LHCN-M2 (cell line): Measurements from ENCODE around the gene FAM222B. TPM values are rescaled to one million over a fixed set of nuclear protein-coding genes. Genes with fewer than 3 reads are reported as not detected.
"Not testable (repeated sequence)": the region's sequence is repeated elsewhere in the genome, so short reads cannot be mapped to it uniquely, and the experiment has no call there.

Experiments
- DNase-seq: peaks from one replicate; pipeline ENCODE4 v3.0.0-alpha.2; 2012; ENCODE audit warnings: low read depth
- polyA plus RNA-seq: library from polyadenylated mRNA; unstranded; fragments of >200 nt; gene quantifications from one replicate; pipeline ENCODE4 v1.2.1, GENCODE V29; 2012; ENCODE audit warnings: missing spikeins
- total RNA-seq: library from RNA; depleted of rRNA; stranded (reverse); fragments of >200 nt; gene quantifications from 2 replicates; pipeline ENCODE4 v1.2.3, GENCODE V29; 2014; rRNA removed

The FAM222B gene, protein sequence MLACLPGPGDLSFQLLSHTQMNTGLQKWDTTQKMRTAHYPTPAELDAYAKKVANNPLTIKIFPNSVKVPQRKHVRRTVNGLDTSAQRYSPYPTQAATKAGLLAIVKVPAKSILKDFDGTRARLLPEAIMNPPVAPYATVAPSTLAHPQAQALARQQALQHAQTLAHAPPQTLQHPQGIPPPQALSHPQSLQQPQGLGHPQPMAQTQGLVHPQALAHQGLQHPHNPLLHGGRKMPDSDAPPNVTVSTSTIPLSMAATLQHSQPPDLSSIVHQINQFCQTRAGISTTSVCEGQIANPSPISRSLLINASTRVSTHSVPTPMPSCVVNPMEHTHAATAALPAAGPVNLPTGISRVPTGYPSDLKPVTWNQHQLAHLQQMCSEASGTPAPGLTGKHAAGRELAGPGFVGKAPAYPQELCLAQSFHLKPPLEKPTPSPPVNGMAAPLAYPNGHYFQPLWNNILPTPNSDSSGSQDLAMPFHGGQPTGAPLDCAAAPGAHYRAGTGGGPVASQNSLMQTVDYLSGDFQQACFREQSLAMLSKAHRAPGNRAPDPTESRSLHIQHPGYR
- total RNA-seq, result 16.2 and 18.0 TPM in 2 replicates
- 18.1 TPM for polyA plus RNA-seq

DNA sequence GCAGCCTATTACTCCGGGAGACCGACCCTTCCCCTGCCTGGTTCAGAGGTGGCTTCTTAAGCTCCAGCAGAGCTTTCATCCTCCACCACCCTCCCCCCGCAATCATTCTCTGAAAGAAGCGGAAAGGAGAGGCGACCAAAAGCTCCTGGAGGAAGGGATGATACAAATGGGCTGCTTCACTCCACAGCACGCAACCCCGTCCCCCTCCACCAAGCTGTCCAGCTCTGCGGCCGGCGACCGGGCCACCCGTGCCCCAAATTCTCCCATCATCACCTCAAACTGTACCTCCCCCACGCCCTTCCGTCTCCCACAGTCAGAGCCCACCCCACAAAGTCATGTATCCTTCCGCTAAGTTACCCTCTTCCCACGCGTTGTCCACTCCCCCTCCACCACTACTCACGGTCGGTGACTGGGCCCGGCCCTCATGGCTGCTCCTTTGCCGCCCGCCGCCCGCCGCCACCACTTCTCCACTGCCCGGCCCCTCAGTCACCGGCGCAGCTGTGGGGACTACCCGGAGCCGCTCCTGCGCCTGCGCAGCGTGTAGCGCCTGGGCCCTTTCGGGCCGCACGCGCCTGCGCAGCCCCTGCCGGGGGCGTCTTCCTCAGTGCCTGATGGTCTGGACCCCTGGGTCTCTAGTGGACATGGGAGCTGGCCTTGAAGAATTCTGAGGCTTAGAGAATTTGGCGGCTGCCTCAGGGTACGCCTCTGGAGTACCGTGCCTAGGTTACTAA, at the start of gene FAM222B:
TSS of gene FAM222B (minus strand) at position 509 of the 731 bp plus-strand sequence. CDS start 76,123 bp downstream, outside the sequence.
- DNase-seq, result peak; percentile 83

DNA sequence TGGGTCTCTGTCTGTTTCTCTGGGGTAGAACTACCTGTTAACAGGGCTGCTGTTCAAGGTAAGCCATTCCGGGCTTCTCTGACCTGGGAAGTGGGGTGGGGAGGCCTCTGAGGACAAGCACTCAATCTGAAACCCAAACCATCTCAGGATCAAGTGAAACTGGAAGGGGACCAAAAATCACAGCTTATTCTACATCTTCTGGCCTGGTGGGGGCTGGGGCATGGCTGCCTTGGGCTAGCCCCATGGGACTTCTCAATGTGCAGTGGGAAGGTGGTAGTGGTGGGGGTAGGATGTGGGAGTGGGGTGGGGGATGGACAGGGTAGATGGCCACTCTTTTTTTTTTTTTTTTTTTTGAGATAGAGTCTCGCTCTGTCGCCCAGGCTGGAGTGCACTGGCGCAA, 49.4 kb upstream of the FAM222B start:
- no peak for DNase-seq

DNA sequence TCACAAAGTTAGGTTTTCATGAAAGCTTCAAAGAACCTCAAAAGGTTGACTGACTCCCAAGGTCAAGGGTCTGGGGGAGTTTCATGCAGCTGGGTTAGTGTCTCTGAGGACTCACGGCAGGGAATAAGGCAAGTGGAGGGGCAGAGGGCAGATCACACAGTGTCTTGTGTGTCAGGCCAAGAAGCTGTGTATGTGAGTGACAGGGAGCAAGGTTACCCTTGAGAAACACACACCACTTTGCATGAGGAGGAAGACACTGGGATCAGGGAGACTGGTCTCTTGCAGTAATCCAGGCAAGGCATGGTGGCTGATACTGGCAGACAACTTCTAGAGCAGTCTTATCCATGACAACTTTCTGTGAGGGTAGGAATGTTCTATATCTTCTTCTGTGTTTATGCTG, 48.6 kb upstream of the FAM222B start:
- no peak for DNase-seq

DNA sequence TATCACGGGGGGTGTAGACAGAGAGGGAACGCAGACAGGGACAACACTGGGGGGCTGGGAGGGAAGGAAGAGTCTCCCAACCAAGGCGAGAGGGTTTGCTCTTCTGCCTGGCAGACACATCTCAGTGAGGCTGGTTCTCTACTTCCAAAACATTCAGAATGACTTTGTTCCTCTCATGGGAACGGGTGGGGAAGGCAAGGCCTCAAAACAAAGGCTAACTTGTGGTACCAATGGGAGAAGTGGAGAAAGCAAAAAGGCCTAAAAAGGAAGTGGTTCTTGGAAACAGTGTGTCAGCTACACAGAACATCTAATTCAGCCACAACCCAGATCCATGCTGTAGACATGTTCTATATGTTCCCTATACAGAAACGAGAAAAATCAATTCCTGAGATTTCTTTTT, 47.4 kb upstream of the FAM222B start:
- DNase-seq, result no peak

DNA sequence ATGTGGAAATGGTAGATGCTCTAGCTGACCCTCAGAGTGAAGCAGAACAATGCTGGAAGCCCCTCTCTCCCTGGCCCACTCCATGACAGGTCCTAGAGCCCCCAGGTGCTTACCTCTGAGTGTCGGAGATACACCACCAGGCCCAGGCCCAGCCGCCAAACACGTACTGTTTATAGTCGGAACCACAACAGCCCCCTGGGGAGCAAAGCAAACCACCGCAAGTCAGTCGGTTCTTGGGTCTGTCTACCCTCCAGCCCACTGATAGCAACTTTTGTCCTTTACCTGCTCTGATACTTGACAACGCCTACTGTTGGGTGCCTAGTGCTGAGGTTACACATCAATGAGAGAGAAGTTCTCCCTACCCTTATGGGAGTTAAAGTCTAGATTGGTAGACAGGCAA, 46.2 kb upstream of the FAM222B start:
- DNase-seq, result no peak

DNA sequence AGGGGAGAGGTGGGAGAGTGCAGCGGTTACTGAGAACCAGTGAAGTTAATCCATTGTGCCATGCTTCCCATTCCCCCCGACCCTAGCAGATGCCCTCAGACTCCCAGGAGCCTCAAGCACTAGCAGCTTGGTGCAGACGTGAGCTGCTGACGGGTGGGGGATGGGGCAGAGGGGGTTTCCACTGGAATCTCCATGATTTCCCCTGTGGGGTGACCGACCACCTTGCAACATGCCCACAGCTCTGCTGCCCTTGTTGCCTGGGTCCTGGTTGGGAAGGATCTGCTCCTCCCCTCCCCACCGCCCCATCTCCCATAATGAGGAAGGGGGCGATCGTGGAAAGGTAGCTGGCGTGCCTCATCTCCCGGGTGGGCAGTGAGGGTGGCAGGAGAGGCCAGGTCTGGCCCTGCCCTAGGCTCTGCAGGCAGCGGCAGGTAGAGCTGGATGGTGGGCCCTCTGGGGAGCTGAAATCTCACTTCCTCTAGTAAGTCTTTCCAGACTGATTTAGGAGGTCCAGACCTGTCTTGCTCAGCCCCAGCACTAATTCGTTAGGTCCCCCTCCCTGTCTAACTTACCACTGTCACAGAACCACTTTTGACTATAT, 45.4 kb upstream of the FAM222B start:
- no peak for DNase-seq

DNA sequence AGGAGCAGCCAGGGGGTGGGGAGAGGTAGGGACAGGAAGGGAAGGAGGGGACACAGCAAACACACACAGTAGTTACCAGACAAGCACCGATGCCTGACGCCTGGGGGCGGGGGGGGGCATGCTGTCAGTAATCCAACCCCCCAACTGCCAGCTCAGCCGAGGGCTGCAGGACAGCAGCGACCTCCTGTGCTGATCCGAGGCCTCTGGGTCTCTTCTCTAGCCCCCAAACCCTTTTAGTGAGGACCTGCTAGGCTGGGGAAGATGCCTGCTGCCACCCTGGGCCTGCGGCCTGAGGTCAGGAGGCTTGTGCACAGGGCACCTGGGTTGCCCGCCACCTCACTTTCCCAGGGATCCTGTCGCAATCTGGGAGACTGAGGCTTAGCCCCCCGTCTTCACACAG, 43.4 kb upstream of the FAM222B start:
- DNase-seq, result no peak

DNA sequence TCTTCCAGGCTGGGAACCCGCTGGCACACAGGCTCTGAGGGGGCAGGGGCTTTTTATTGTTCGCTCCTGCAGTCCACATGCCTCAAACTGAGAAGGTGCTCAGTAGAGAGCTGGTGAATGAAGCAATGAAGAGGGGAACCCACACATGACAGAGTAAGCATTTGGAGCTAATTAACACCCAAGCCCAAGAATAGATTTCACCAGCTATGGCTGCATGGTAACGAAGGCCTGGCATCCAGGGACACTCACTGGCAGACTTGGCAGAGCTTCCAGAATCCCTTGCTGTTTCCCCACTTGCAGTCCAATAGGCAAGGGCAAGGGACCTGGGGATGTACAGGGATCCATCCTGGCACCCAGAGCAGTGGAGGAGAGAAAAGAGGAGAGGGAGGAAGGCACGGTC, 42.8 kb upstream of the FAM222B start:
- DNase-seq, result no peak

DNA sequence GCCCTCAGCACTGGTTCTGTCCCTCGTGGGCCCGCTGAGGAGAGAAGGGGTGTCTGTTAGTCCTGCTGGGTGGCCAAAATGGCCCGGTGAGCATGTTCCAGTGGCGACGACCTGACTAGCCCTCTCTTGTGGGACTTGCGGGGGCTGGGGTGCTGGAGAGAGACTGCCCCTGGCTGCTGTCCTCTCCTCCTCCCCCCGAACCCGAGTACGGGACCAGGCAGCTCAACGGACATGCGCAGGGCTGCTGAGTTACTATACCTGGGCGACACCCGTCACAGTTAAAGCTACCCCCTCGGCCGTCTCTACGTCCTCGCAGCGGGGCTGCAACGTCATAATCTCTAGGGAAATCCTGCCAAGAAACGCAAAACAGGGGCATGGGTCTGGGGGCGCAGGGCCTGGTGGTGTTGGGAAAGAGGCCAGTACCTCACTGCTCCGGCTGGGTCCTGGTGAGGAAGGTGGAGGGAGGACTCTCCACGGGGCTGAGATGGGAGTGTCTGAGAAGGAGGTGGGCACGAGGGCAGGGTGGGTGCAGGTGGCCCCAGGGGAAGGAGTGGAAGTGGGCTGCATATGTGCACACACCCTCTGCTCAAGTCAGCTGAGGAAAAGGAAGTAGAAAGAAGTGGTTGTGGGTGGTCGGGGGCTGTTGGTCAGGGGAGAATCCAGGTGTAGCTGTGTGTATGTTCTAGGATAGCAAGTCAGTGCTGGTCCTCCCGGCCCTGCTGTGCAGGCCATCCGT, 41.5 kb upstream of the FAM222B start:
- DNase-seq, result no peak

DNA sequence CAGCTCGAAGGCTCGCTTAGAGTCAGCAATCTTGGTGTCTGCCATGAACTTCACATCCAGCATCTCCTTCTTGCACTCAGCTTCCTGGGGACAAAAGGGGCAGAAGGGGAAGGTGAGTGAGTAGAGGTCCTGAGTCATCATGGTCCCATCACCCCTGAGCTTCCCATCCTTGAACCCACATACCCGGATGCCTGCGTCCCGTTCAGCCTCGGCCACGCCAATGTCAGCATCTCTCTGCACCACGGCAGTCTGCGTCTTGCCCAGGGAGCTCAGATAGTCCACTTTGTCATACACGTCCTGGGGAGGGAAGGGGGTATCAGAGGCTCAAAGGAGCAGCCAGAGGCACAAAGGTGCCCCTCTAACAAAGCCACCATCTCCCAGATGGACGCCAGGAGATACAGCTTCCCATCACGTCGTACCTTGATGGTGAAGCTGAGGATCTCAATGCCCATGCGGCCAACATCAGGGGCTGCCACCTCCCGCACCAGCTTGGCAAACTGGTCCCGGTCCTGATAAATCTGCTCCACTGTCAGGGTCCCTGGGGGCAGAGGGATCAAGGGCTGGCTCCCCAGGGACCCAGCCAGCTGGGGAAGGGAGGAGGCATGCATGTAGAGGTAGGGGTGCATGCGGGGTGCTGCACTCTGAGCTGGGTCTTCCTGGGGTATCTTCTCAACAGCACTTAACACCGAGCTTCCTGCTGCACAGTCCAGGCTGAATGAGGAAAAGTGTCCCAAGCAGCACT, 39.7 kb upstream of the FAM222B start:
- no peak for DNase-seq

DNA sequence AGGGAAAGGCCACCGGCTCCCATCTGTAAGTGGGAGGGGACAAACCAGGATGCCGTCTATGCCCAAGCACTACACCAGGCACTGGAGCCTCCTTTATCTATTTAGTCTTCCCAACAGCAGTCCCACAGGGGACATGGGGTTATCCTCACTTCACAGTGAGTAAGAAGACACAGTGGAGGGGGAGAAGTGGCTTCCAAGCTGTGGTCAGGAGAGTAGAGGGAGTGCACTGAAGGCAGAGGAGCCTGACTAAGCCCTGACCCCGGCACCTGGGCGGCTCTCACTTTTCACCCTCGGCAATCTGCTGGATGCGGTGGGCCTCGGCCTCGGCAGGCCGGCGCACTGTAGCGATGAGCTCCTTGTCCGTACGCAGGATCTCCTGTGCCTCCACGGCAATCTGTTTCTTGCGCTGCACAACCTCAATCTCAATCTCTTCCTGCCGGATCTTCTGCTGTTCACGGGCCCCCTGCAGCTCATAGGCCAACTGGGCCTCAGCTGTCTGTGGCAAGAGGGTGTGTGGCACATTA, 39.0 kb upstream of the FAM222B start:
- no peak for DNase-seq

DNA sequence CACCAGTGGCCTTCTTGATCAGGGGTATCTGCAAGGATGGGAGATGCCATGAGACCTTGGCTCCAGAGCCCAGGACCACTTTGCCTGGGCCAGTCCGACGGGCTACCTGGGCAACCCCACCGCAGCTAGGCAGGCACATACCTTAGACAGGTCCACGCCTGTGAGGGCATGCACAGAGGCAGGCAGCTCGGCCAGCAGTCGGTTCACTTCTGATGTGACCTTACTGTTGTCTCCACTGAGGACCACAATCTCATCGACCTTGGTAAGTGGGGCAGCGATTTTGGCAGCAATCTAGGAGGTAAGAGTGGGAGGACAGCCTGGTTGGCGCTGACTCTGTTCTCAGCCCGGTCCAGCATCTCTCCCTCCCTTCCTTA, 38.0 kb upstream of the FAM222B start:
- DNase-seq, result no peak

DNA sequence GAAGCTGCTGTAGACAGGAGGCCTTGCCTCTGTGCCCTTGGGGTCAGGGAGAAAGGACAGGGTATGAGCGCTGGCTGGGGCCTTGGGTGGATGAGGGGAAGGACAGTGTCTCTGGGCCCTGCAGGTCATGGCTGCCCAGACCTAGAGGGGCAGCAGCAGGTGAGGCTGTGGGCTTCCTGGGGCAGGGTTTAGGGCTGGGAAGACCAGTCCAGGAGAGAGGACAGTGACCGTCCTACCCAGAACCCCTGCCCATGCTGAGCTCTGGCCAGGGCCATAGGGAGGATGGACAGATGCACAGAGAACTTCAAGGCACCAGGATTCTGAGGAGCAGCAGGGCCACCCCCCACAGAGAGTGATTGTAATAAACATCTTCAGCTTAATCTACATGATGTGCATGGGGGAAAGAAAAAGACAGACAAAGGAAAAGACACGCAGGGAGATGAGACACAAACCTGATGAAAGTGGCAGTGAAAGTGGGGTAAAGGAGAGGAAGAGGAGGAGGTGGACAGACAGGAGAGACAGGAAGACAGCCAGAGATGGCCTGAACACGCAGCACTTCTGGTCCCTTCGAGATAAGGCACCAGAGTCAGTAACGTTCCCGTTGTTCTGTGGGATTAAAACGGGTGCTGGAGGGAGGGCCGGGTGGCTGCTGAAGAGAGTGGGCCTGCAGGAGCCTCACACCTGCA, 37.4 kb upstream of the FAM222B start:
- no peak for DNase-seq

DNA sequence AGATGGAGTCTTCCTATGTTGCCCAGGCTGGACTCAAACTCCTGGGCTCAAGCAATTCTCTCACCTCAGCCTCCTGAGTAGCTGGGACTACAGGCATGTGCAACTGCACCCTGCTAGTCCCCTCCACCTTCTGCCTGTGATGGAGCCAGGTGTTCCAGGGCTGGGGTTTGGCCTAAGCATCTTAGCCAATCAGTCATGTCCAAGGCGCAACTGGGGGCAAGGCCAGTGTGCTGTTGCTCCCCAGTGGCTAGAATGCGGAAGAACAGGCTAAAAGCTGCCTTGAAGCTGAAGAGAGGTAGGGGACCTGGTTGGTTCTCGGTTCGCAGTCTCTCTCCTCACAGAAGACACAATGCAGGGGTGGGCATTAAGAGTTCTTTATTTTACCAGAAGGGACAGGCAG, 36.4 kb upstream of the FAM222B start:
- peak; percentile 48 for DNase-seq

DNA sequence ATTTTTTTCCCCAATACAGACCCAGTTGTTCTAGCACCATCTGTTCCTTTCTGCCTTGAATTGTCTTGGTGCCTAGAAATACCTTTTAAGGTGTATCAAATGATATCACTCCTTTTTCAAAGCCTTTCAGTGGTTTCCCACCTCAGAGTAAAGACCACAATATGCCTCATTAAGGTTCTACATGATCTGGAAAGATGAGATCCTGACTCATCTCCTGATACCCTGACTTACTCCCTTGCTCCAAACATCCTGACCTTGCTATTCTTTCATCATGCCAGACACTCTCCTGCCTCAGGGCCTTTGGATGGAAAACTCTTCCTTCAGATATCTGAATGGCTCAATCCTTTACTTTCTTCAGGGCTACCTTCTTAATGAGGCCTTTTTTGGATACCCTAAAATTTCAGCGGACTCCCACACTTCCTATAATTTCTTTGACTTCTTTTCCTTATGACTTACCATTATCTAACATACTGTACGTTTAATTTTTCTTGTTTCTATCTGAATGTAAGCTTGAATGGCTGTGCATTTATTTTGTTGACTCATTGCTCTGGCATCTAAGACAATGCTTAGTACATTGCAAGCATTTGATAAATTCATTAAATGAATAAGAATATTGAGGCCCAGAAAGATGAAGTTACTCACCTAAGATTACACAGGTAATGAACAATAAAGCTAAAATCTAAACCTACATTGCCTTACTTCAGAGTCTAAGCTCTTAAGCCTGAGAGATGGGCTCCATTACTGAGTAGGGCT, 35.7 kb upstream of the FAM222B start:
- peak; percentile 19 for DNase-seq

DNA sequence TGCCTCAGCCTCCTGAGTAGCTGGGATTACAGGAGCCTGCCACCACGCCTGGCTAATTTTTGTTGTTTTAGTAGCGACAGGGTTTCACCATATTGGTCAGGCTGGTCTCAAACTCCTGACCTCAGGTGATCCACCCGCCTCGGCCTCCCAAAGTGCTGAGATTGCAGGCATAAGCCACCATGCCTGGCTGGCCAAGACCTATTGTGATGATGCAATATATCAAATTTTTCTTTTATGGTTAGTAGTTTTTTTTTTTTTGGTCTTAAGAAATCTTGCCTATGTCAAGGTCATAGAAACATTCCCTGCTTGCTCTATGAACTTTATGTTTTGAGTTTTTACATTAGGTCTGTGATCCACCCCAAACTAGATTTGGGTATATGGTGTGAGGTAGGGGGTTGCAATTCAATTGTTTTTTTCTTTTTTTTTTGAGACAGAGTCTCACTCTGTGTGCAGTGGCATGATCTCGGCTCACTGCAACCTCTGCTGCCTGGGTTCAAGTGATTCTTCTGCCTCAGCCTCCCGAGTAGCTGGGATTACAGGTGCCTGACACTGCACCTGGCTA, 34.6 kb upstream of the FAM222B start:
- not testable (repeated sequence) for DNase-seq

DNA sequence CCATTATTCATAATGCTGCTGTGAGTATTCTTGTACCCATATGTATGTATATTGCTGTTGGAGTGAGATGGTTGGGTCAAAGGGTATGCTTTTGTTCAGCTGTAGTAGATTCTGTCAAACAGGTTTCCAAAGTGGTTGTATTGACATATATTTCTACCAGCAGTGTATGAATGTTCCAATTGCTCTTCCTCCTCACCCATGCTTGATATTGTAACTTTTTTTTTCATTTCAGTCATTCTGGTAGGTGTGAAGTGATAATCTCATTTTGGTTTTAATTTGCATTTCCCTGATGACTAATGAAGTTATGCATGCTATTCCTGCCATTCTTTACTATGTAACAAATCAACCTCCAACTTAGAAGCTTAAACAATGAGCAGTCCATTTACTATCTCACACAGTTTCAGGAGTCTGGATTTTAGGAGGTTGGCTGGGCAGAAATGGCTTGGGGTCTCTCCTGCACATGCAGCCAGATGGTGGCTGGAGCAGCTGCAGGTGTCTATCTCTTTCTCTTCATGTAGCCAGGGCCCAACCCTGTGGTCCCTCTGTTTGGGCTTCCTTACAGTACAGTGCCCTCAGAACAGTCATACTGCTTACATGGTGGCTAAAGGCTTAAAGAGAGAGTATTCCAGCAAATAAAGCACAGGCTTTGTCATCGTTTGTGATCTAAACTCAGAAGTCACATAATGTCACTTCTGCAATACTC, 33.4 kb upstream of the FAM222B start:
- no peak for DNase-seq

DNA sequence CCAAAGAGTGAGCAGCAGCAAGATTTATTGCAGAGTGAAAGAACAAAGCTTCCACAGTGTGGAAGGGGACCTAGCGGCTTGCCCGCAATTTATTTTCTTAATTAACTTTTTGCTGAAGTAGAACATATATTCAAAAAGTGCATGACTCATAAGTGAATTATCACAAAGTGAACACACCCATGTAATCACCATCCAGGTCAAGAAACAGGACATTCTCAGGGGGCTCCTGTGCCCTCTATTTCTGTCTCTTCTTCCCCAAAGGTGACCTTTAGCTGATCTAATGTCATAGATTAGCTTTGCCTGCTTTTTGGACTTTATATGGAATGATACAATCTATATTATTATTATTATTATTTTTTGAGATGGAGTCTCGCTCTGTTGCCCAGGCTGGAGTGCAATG, 32.2 kb upstream of the FAM222B start:
- no peak for DNase-seq
